H9 (cell line): ENCODE measurements around the gene ADAMTS13. TPM values are rescaled to one million over a fixed set of nuclear protein-coding genes. Genes with fewer than 3 reads are reported as not detected.

Source experiments
- DNase-seq: peaks from one replicate; pipeline ENCODE4 v3.0.0-alpha.2; 2017
- H2AFZ ChIP-seq: one replicate; pipeline ENCODE4 v1.6.1; 2013; ENCODE audit warnings: mild to moderate bottlenecking, low read length, control low read depth, moderate library complexity
- H2AK5ac ChIP-seq: 2 replicates; pipeline ENCODE4 v1.6.1; 2013; ENCODE audit warnings: low read length, control low read depth, mixed read lengths; ENCODE audit not compliant: insufficient read length
- H2BK120ac ChIP-seq: one replicate; pipeline ENCODE4 v1.6.1; 2013; ENCODE audit warnings: low read depth, mild to moderate bottlenecking, low read length, control low read depth, inconsistent platforms; ENCODE audit not compliant: poor library complexity, severe bottlenecking
- H2BK12ac ChIP-seq: 2 replicates; pipeline ENCODE4 v1.6.1; 2013; ENCODE audit warnings: low read length, control low read depth, mixed read lengths, low read depth; ENCODE audit not compliant: insufficient read length
- H2BK15ac ChIP-seq: 2 replicates; pipeline ENCODE4 v1.6.1; 2013; ENCODE audit warnings: low read depth, low read length, control low read depth
- H2BK20ac ChIP-seq: one replicate; pipeline ENCODE4 v1.6.1; 2013; ENCODE audit warnings: low read depth, mild to moderate bottlenecking, low read length, control low read depth, inconsistent platforms; ENCODE audit not compliant: poor library complexity, severe bottlenecking
- H2BK5ac ChIP-seq: 2 replicates; pipeline ENCODE4 v1.6.1; 2013; ENCODE audit warnings: low read length, control low read depth, mixed read lengths; ENCODE audit not compliant: insufficient read length
- H3K14ac ChIP-seq: 2 replicates; pipeline ENCODE4 v1.6.1; 2013; ENCODE audit warnings: low read length, control low read depth; ENCODE audit not compliant: insufficient read depth
- H3K18ac ChIP-seq: 2 replicates; pipeline ENCODE4 v1.6.1; 2013; ENCODE audit warnings: low read depth, mild to moderate bottlenecking, mixed read lengths, low read length, control low read depth; ENCODE audit not compliant: insufficient read length
- H3K23ac ChIP-seq: 2 replicates; pipeline ENCODE4 v1.6.1; 2013; ENCODE audit warnings: low read length, control low read depth, mixed read lengths, low read depth; ENCODE audit not compliant: insufficient read length
- H3K23me2 ChIP-seq: 2 replicates; pipeline ENCODE4 v1.6.1; 2013; ENCODE audit warnings: low read depth, mild to moderate bottlenecking, mixed read lengths, low read length, control low read depth; ENCODE audit not compliant: insufficient read length, poor library complexity, severe bottlenecking
- H3K27ac ChIP-seq: 2 replicates; pipeline ENCODE4 v1.5.1; 2013; ENCODE audit warnings: low read length, control low read depth, mixed read lengths, low read depth; ENCODE audit not compliant: insufficient read length
- H3K27me3 ChIP-seq: 2 replicates; pipeline ENCODE4 v1.6.1; 2013; ENCODE audit warnings: low read length, control low read depth, inconsistent platforms; ENCODE audit not compliant: insufficient read depth
- H3K4ac ChIP-seq: 2 replicates; pipeline ENCODE4 v1.6.1; 2013; ENCODE audit warnings: low read depth, mild to moderate bottlenecking, control low read depth, inconsistent platforms, low read length, moderate library complexity
- H3K4me1 ChIP-seq: 2 replicates; pipeline ENCODE4 v1.6.1; 2013; ENCODE audit warnings: low read length, control low read depth, inconsistent platforms; ENCODE audit not compliant: insufficient read depth
- H3K4me2 ChIP-seq: 2 replicates; pipeline ENCODE4 v1.6.1; 2013; ENCODE audit warnings: low read length, control low read depth, mixed read lengths; ENCODE audit not compliant: insufficient read length, insufficient read depth
- H3K56ac ChIP-seq: 2 replicates; pipeline ENCODE4 v1.6.1; 2013; ENCODE audit warnings: low read depth, mild to moderate bottlenecking, mixed read lengths, low read length, control low read depth; ENCODE audit not compliant: insufficient read length
- H3K79me1 ChIP-seq: 2 replicates; pipeline ENCODE4 v1.6.1; 2013; ENCODE audit warnings: low read depth, mild to moderate bottlenecking, moderate library complexity, low read length, control low read depth, inconsistent platforms; ENCODE audit not compliant: insufficient read depth, poor library complexity, severe bottlenecking
- H3K79me2 ChIP-seq: 2 replicates; pipeline ENCODE4 v1.6.1; 2013; ENCODE audit warnings: low read length, control low read depth, inconsistent platforms; ENCODE audit not compliant: insufficient read depth
- H3K9ac ChIP-seq: 2 replicates; pipeline ENCODE4 v1.6.1; 2013; ENCODE audit warnings: low read length, control low read depth, mixed read lengths; ENCODE audit not compliant: insufficient read length; ENCODE audit errors: extremely low read depth
- H3K9me3 ChIP-seq: one replicate; pipeline ENCODE4 v1.6.1; 2013; ENCODE audit warnings: low read depth, low read length, inconsistent platforms; ENCODE audit not compliant: control insufficient read depth
- H3T11ph ChIP-seq: one replicate; pipeline ENCODE4 v1.6.1; 2013; ENCODE audit warnings: mild to moderate bottlenecking, low read length, control low read depth, inconsistent platforms
- H4K20me1 ChIP-seq: one replicate; pipeline ENCODE4 v1.6.1; 2013; ENCODE audit not compliant: control insufficient read depth, insufficient read length, insufficient read depth
- H4K5ac ChIP-seq: 2 replicates; pipeline ENCODE4 v1.6.1; 2013; ENCODE audit warnings: low read depth, mild to moderate bottlenecking, mixed read lengths, low read length, control low read depth; ENCODE audit not compliant: insufficient read length
- H4K8ac ChIP-seq: replicated peaks from 2 replicates; pipeline ENCODE4 v1.6.1; 2013; ENCODE audit warnings: low read length, control low read depth, mixed read lengths, low read depth; ENCODE audit not compliant: insufficient read length
- H4K91ac ChIP-seq: 2 replicates; pipeline ENCODE4 v1.6.1; 2013; ENCODE audit warnings: low read depth, mild to moderate bottlenecking, moderate library complexity, mixed read lengths, low read length, control low read depth; ENCODE audit not compliant: insufficient read length
- H3K27ac Mint-ChIP-seq, 3 experiments: 2 replicates in 2 of 3; 3 replicates in 1 of 3; pipeline ENCODE4 v1.8.0; 2020 to 2021; ENCODE audit warnings: mixed read lengths in 3 of 3, mild to moderate bottlenecking in 1 of 3, moderate library complexity in 1 of 3
- H3K27me3 Mint-ChIP-seq: 2 replicates; pipeline ENCODE4 v1.8.0; 2021; ENCODE audit warnings: low read depth, mild to moderate bottlenecking, moderate library complexity, mixed read lengths
- H3K36me3 Mint-ChIP-seq, 3 experiments: 2 replicates in 2 of 3; 3 replicates in 1 of 3; pipeline ENCODE4 v1.8.0; 2020 to 2021; ENCODE audit warnings: low read depth in 3 of 3, mixed read lengths in 3 of 3; ENCODE audit not compliant: insufficient read depth in 1 of 3
- H3K4me1 Mint-ChIP-seq, 2 experiments: 2 replicates each; pipeline ENCODE4 v1.8.0; 2020; ENCODE audit warnings: mixed read lengths in 2 of 2
- H3K4me3 Mint-ChIP-seq, 2 experiments: 2 replicates in 1 of 2; 3 replicates in 1 of 2; pipeline ENCODE4 v1.8.0; 2020 to 2021; ENCODE audit warnings: mild to moderate bottlenecking in 2 of 2, mixed read lengths in 2 of 2, moderate library complexity in 1 of 2
- H3K9me3 Mint-ChIP-seq, 2 experiments: 2 replicates in 1 of 2; 3 replicates in 1 of 2; pipeline ENCODE4 v1.8.0; 2020; ENCODE audit warnings: mild to moderate bottlenecking in 2 of 2, mixed read lengths in 2 of 2, moderate library complexity in 1 of 2
- CTCF ChIP-seq: fragments of 200-600 bp; sonication (generic); conservative IDR thresholded peaks from 3 replicates; pipeline ENCODE4 v1.8.0; 2021; ENCODE audit warnings: antibody characterized with exemption, mild to moderate bottlenecking
- WGBS: extraction: QIAGEN DNeasy Blood & Tissue Kit; methylation state at CpG from one replicate; pipeline ENCODE4 v1.1.7; 2013; ENCODE audit warnings: missing lambda C conversion rate, low lambda C conversion rate, mixed read lengths; ENCODE audit not compliant: insufficient read length; ENCODE audit errors: extremely low coverage; 5-methylcytosine and 5-hydroxymethylcytosine counted together
- total RNA-seq: library from RNA; stranded (reverse); gene quantifications from 2 replicates; pipeline ENCODE4 v1.2.1, GENCODE V29; 2021

The ADAMTS13 gene
- total RNA-seq, 1 experiment from 2014 or later, result 8.8 TPM

DNA sequence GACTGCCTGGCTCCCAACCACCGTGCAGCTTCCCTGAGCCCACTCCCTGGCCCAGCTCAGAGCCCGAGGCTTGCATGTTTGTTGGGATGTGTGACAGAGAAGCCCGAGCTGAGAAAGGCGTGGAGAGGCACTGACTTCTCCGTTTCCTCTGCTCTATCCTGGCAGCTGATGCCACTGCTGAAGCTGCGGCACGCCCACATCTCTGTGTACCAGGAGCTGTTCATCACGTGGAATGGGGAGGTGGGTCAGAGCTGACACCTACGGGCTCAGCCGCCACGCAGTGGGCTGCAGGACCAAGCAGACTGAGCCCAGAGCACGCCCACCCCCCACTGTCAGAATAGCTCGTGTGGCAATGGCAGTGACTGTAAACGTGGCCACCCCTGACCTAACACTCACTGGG lies 36.7 kb upstream of the ADAMTS13 start:
- Mint-ChIP-seq H3K4me1 (no peaks in the 10 kb centered on the region), H3K36me3 (no peaks in the 10 kb centered on the region), H3K27ac (no peak overlapping the region), H3K4me3 (no peak overlapping the region), H3K27me3 (peaks cover 16% of the 10 kb centered on the region), H3K9me3 (peaks cover 3 to 9% of the 10 kb centered on the region in 2 experiments; a peak in 4 of 5 replicates)
- H3T11ph ChIP-seq, result no peak overlapping the region
- H3K79me2 ChIP-seq, result no peaks in the 10 kb centered on the region
- H3K56ac ChIP-seq, result no peak overlapping the region
- H3K14ac ChIP-seq, result no peak overlapping the region
- no peak overlapping the region for H2BK15ac ChIP-seq
- no peak overlapping the region for H4K5ac ChIP-seq
- H2BK12ac ChIP-seq, result no peak overlapping the region
- H3K79me1 ChIP-seq, result no peaks in the 10 kb centered on the region
- no peak overlapping the region for H3K4me2 ChIP-seq
- H3K27ac ChIP-seq, result no peak overlapping the region
- no peak for TF ChIP-seq CTCF
- H4K20me1 ChIP-seq, result peaks cover 3% of the 10 kb centered on the region
- H3K4me1 ChIP-seq, result no peaks in the 10 kb centered on the region
- H3K23me2 ChIP-seq, result no peaks in the 10 kb centered on the region
- no peak overlapping the region for H2BK120ac ChIP-seq
- no peak overlapping the region for H4K8ac ChIP-seq
- no peak overlapping the region for H2BK5ac ChIP-seq
- no peak overlapping the region for H2AK5ac ChIP-seq
- H3K9me3 ChIP-seq, result no peaks in the 10 kb centered on the region
- no peak for DNase-seq
- no peak overlapping the region for H4K91ac ChIP-seq
- H3K18ac ChIP-seq, result no peak overlapping the region
- H3K27me3 ChIP-seq, result no peaks in the 10 kb centered on the region
- no peak overlapping the region for H3K23ac ChIP-seq
- H3K9ac ChIP-seq, result no peak overlapping the region
- WGBS, result no CpG with 5 or more reads among the region's 14 CpGs
- no peak overlapping the region for H3K4ac ChIP-seq
- H2BK20ac ChIP-seq, result no peak overlapping the region
- no peak overlapping the region for H2AFZ ChIP-seq
